ENCODE results near the gene MTMR10.

DNA sequence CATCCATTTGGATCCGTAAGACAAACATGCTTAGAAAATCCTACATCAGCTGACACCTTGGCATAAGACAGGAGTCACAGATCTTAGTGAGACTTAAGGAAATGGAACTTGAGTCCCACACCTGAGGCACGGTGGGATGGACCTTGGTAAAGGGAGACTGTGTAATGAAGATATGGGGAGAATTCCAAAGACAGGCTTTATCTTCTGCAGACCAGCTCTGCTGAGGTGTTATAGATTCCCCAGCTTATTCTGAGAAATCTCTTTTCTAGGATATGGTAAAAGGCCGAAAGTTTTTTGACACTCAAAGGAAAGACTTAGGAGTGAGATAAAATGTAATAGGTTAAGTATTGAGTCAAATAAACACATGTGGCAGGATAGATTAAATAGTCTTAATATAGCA, 8.3 kb upstream of the MTMR10 start:
- TF ChIP-seq POLR2A (IDR thresholded peaks at IDR 0.05) (no peak), CTCF (IDR thresholded peaks at IDR 0.05) (no peak), POLR2AphosphoS5 (IDR thresholded peaks at IDR 0.05) (no peak)

Data from sigmoid colon (tissue), 4 donors.